Right forelimb (tissue), 1 donor: Measurements from ENCODE around the gene KHDRBS2.

Experiments
- DNase-seq: peaks from one replicate; pipeline ENCODE4 v3.0.0-alpha.2; 2018

KHDRBS2 gene

DNA sequence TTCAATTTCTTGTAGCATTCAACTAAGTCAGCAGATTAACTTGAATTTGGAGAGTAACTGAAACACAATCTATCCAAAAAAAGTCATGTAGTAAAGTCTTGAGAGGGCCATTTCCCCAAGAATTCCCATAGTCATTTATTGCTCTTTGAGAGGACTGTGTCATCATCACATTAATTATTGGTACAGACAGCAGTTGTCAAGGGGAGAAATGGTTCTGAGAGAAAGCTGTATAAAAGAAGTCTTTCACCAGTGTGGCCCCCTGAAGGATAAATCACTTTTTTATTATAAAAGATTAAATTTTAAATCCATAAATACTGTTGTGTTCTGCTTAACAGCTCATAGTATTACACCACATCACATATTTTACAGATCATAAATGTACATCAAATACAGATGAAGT is 111.5 kb downstream of the KHDRBS2 start:
- DNase-seq: no peak

GRCh38 chr6:62167736-62168135 is 118.3 kb downstream of the KHDRBS2 start:
- no peak for DNase-seq

DNA sequence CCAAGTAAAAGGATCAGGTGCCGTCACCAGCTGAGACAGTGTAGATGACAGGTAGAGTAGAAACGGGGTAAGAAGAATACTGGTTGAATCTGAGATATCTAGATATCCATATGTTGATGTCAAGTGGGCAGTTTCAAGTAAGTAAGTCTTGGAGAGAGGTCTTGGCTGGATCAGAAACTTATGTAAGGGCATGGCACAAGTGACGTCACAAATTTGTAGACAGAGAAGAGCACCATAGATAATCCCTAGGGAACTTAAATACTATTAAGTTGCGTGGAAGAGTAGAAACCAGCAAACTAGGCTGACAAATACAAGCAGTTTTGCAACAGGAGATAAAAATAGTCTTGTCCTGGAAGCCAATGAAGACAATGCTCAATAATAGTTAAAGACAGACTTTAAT is 123.2 kb downstream of the KHDRBS2 start:
- no peak for DNase-seq

DNA sequence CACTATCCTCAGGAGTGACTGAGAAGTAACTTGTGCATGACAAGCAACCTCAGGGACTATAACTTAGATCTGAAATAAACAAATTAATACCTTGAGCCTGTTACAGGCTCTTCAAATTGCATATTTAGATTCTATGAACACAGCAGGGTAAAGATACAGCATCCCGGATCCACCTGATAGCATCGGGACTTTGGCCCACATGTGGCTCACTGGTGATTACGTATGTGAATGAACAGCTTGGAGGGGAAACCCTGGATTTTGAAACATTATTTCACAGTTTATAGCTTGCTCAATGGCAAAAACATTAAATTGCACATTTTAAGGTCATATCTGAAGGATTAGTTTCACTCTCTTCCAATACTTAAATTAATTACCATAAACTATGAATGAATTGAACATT is 133.2 kb downstream of the KHDRBS2 start:
- no peak for DNase-seq

DNA sequence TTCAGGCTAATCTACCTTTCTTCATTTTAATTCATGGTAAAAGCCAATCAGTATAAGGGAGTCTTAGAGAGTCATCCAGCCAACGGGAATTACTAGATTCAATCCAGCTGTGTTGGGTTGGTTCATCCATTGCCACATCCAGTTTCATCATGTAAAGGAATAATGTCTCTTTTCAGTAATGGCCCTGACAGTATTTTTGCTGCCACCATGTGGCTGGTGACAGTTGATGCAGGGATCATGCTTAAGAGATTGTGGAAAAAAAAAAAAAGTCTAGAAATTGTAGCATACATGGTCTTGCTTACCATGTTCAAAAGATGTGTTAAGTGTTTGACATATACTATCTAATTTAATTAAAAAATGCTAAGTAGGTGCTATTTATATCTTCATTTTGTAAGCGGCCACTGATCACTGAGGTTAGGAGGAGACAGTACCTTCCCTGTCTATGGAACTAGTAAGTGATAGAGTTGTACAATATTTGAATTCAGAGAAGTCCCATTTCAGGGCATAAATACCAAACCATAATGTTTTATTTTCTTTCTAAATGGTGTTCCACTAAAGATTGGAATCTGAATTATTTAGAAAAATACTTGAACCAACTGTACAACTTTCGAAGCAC is 135.9 kb downstream of the KHDRBS2 start:
- no peak for DNase-seq

DNA sequence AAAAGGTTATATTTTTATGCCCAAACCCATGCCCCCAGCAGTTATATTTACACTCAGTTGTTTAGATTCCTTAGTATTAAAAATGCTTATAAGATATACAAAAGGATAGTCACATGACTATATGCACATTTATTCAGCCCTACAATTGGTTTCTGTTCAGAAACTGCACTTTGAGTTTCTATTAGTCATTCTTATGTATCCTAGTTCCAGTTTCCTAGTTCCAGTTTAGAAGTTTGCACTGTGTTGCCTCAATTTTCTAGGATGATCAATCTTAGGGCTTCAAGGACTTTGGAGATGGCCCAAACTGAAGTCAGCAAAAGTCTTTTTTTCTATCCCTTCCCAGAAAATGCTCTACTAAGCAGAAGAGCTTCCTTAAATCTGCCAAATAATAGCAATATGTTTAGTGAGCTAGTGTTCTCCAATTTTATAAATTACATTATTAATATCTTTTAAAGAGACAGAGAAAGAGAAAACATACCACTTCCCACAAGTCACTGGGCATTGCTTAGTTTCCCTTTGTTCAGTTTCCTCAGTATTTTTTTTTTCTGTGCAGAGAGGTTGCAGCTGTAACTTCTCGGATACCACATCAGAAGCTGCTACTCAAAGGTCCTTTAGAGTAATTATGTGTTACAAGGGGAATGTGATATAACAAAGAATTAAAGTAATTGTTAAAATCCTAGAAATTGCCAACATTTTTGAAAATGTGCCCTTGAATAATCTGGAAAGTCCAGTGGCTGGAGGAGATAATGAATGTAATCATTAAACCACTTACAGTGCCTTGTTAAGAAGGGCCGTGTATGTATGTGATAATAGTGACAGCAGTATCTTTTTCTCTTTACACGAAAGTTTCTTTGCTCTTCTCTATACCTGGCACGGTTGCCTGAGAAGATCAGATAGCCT is 138.8 kb downstream of the KHDRBS2 start:
- no peak for DNase-seq

GRCh38 chr6:62129127-62129526 is 156.9 kb downstream of the KHDRBS2 start:
- DNase-seq: no peak

GRCh38 chr6:62119401-62119800 is 166.6 kb downstream of the KHDRBS2 start:
- no peak for DNase-seq

DNA sequence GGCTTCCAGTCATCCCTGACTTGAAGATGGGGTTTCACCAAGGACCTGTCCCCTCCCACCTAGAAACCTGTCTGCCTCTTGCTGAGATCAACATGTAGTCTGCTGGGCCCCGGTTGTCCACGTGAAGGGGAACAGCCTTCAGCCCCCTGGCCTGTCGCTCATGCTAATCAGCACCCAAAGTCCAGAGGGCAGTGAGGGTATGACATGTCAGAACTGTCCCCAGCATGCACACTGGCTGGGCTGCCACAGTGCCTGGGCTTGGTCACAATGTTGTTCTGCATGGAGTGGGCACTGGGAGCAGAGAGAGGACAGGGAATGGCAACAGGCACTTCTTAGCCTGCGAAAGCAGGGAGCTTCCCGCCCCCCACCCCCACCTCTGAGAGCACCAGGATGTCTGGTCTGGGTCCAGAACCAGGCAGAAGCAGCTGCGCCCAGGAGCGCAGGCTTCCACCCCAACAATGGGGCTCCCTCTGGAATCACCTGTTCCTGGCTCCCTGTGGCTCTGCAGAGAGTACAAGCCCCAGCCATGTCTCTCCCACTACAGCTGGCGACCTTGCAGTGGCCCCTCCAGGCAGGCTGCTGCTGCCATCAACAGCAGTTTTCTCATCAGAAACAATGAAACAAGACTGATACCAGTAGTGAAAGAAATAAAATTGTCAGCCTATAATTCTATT is 182.7 kb downstream of the KHDRBS2 start:
- DNase-seq: no peak

GRCh38 chr6:62102387-62102786 is 183.6 kb downstream of the KHDRBS2 start:
- DNase-seq: no peak

GRCh38 chr6:62090442-62091229 is 195.4 kb downstream of the KHDRBS2 start:
- no peak for DNase-seq

- no peak for DNase-seq
These were observed 196.2 kb downstream of the KHDRBS2 start for GRCh38 chr6:62089781-62090180.

- DNase-seq: no peak
These were observed 200.0 kb downstream of the KHDRBS2 start for GRCh38 chr6:62086047-62086446.

DNA sequence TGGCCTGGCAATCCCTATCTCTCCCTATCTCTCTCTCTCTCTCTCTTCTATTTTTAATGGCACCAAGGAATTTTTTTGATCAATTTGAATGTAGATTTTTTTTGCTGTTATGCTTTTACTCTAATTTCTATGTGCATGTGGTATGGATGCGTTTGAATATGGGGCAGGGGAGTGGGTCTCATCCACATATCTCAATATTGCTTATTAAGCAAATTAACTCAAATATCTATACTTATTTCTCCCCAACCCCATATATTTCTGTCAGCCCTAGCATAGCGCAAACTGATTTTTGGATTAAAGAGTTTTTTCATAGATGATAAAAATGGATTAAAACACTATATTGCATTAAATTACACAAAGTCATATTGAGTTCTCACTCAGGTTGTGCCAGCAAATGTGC is 210.2 kb downstream of the KHDRBS2 start:
- DNase-seq: no peak

GRCh38 chr6:62059901-62060300 is 226.1 kb downstream of the KHDRBS2 start:
- no peak for DNase-seq

- DNase-seq: no peak
These were observed 228.7 kb downstream of the KHDRBS2 start for GRCh38 chr6:62057300-62057699.

DNA sequence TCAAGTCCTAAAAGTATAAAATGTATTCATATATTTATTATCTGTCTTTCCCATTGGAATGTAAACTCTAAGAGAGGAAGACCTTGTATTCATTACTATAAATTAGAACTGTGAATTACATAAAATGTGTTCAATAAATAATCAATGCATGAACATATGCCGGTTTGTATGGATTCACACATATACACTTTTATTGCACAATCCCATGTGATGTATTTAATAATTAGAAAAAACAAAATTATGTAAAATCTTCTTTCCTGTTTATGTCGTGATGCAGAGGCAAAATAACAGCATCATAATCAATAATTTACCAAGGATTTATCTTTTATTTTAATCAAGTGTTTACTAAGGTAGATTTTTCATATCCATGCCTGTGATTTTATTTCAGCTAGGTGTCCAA is 240.5 kb downstream of the KHDRBS2 start:
- DNase-seq: no peak

DNA sequence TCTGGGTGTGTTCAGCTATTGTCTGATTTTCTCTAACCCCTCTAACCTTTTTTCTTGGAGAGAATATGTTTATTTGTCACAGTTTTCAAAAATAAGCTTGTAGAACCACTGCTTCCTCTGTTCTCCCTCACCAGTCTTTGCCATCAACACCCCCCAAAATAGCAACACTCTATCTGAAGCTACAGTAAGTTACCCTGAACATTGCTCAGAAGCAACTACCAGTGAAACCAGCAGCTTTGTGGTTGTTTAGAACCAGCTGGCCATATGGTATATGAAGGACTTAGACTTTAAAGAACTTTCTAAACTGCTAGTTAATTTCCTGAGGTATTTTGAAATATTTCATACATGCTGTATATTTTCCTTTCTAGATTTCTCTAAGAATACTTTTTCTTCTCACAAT is 242.9 kb downstream of the KHDRBS2 start:
- no peak for DNase-seq

- DNase-seq: no peak
These were observed 243.6 kb downstream of the KHDRBS2 start for GRCh38 chr6:62042429-62042828.

DNA sequence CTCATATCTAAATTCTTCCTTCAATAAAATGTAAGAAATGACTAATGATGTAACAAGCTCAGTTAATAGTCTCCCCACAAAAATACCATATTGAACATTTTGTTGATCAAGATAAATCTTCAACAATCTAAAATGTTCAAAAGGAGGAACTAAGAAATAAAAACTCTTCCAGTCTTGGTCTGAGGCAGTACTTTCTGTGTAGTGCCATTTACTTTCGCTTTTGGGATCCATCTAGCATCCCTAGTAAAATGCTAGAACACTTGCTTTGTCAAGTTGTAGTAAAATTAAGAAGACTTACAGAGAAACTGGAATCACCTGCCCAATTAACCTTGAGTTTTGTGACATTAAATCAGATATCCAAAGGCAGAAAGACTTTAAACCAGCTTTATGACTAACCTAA is 246.4 kb downstream of the KHDRBS2 start:
- no peak for DNase-seq

DNA sequence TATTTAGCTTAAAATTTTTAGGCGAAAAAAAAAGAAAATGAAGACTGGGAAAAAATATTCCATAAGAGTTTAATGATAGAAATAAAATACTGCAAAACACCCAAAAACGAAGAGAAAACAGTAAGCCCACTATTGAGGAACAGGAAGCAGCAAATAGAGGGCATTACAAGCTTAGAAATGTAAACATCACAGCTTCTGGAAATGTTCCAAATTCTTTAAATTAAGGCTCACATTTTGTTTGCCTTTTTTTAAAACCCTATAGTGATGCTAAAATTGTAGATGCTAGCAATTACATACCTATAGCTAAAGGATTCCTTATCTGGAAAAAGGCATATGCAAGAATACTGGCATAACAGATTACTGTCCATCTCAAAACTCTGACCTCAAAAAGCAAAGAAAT is 248.6 kb downstream of the KHDRBS2 start:
- DNase-seq: no peak

DNA sequence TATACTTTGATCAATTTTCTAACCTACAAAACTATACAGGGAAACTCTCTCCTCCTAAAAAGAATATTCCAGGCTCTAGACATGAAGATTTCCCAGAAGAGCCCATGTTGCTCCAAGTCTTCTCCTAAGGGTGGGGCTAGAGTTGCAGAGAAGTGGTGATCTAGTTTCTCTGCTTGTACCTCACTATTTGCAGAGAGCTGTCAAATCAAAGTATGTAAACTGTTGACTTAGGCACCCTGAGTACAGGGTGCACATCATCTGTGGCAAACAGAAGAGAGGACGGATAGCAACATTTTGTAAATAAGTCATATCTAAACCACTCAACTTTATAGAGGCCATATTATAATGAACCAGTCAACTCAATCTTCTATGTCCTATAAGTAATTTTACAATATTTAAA is 250.1 kb downstream of the KHDRBS2 start:
- no peak for DNase-seq

GRCh38 chr6:62013719-62014118 is 272.3 kb downstream of the KHDRBS2 start:
- no peak for DNase-seq
